ENCODE measurements around the gene PACSIN2. TPM values are rescaled to one million over a fixed set of nuclear protein-coding genes. Genes with fewer than 3 reads are reported as not detected.

Gene PACSIN2
- total and polyA plus RNA-seq, 10 of the 15 experiments (the other 5 are each of a cell fraction or from before 2014, with no cell fraction given), result 0.93 to 78.7 (median 46.8) TPM

DNA sequence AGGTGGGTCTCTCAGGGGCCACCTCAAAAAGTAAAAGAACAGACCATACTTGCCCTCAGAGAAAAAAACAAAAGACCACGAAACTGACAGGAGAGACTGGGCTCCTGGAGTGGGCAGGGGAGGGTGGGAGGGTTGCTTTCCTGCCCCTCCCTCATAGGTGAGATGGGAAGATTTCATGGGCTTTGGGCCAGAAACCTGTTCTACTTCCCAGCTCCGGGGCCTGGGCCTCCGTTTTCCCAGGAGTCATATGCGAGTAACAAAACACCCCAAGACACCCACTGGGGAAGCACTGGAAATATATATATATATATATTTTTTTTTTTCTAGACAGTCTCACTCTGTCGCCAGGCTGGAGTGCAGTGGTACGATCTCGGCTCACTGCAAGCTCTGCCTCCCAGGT, 42.7 kb upstream of the PACSIN2 start (continued):
- TF ChIP-seq, protein P1, sequence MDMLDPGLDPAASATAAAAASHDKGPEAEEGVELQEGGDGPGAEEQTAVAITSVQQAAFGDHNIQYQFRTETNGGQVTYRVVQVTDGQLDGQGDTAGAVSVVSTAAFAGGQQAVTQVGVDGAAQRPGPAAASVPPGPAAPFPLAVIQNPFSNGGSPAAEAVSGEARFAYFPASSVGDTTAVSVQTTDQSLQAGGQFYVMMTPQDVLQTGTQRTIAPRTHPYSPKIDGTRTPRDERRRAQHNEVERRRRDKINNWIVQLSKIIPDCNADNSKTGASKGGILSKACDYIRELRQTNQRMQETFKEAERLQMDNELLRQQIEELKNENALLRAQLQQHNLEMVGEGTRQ (IDR thresholded peaks at IDR 0.05; ENCODE audit: borderline replicate concordance, low read depth, low read length), result no peak
- TF ChIP-seq, protein P2, sequence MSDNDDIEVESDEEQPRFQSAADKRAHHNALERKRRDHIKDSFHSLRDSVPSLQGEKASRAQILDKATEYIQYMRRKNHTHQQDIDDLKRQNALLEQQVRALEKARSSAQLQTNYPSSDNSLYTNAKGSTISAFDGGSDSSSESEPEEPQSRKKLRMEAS (IDR thresholded peaks at IDR 0.05; ENCODE audit: low read depth, low read length), result no peak
- TF ChIP-seq ZNF24 (IDR thresholded peaks at IDR 0.05), result no peak
- TF ChIP-seq DPF2 (IDR thresholded peaks at IDR 0.05), result no peak
- TF ChIP-seq NR2C2 (IDR thresholded peaks at IDR 0.05; ENCODE audit: borderline replicate concordance, control insufficient read depth, insufficient read length, low read depth), result no peak

DNA sequence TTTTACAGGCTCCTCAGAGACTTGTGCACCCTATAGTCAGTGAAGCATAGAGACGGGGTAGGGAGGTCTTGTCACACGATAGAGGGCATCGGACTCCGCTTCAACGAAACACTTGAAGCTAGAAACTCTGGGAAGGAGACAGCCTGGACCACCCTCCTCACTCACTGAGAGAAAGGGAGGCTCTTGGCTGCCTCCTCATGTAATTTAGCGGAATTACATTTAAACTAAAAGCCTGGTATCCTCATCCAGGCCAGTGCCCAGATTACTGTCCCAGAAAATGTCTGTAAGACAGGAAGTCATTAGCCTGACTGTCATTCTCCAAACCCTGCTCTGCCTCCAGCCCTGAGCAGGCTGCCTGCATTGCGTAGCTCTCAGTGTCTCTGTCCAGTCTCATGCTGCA, 38.2 kb upstream of the PACSIN2 start:
- BruUV-seq (replicated peaks), result no TSS peak
- intact Hi-C loops (cut with micrococcal nuclease; ENCODE audit: unreplicated experiment) (no loop called here), in situ Hi-C loops (cut with MboI) (no loop called here)
- FAIRE-seq, result no peak
- Histone ChIP-seq H3K9me3 (replicated peaks; ENCODE audit: control insufficient read depth, insufficient read depth, low read length) (no peaks in the 10 kb centered on the region), H3K4me3 (no peak overlapping the region), H3K4me1 (ENCODE audit: control insufficient read depth, insufficient read depth, low read length) (no peaks in the 10 kb centered on the region), H3K27ac (ENCODE audit: control insufficient read depth, insufficient read depth) (no peak overlapping the region), H3K79me2 (ENCODE audit: control insufficient read depth, insufficient read depth, low read length) (no peaks in the 10 kb centered on the region), H3K36me3 (ENCODE audit: control insufficient read depth in 2 of 2, insufficient read depth in 2 of 2, low read length in 1 of 2) (no peaks in the 10 kb centered on the region), H3K9ac (ENCODE audit: control insufficient read depth, insufficient read depth, low read length) (no peak overlapping the region), H4K20me1 (ENCODE audit: control insufficient read depth, insufficient read depth) (no peaks in the 10 kb centered on the region), H3K27me3 (replicated peaks in 1 of 2; ENCODE audit: control insufficient read depth in 2 of 2, insufficient read depth in 2 of 2, low read length in 1 of 2) (no peaks in the 10 kb centered on the region), H2AFZ (ENCODE audit: control insufficient read depth, low read depth, low read length) (no peak overlapping the region), H3K4me2 (ENCODE audit: control insufficient read depth, insufficient read depth) (no peak overlapping the region)
- ChIA-PET POLR2A (no interaction called here), CTCF (no interaction called here), RAD21 (ENCODE audit: unreplicated experiment) (interaction anchor here (0.6 kb wide), 2 partner anchors 171 to 194 kb away, joined by 3 read pairs; no protein-coding TSS in a partner anchor), SMC1A (ENCODE audit: uncharacterized antibody, unreplicated experiment) (interaction anchor here (1.3 kb wide), 1 partner anchor 9 kb away, joined by 4 read pairs; no protein-coding TSS in a partner anchor)
- DNase-seq (ENCODE audit: low read depth, low spot score), result no peak
- WGBS (ENCODE audit: insufficient coverage, insufficient replicate concordance, low lambda C conversion rate, missing lambda C conversion rate), result 88% methylated on average over 7 of the region's 7 CpGs
- TF ChIP-seq ZNF217 (IDR thresholded peaks at IDR 0.05), result no peak
- peak; percentile 20; the same call in 1 of the 2 replicates for TF ChIP-seq RAD21 (IDR thresholded peaks at IDR 0.05; ENCODE audit: insufficient read depth, low read depth, low read length)
- TF ChIP-seq, protein P3, sequence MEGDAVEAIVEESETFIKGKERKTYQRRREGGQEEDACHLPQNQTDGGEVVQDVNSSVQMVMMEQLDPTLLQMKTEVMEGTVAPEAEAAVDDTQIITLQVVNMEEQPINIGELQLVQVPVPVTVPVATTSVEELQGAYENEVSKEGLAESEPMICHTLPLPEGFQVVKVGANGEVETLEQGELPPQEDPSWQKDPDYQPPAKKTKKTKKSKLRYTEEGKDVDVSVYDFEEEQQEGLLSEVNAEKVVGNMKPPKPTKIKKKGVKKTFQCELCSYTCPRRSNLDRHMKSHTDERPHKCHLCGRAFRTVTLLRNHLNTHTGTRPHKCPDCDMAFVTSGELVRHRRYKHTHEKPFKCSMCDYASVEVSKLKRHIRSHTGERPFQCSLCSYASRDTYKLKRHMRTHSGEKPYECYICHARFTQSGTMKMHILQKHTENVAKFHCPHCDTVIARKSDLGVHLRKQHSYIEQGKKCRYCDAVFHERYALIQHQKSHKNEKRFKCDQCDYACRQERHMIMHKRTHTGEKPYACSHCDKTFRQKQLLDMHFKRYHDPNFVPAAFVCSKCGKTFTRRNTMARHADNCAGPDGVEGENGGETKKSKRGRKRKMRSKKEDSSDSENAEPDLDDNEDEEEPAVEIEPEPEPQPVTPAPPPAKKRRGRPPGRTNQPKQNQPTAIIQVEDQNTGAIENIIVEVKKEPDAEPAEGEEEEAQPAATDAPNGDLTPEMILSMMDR (IDR thresholded peaks at IDR 0.05 in 2 of 3, conservative IDR thresholded peaks at IDR 0.05 in 1 of 3; ENCODE audit: control insufficient read depth in 2 of 3, extremely low read depth in 1 of 3, insufficient read depth in 1 of 3, low read depth in 3 of 3, low read length in 3 of 3), result peak in 2 of 3 experiments; percentile 4 to 31; a peak in 1 of 6 replicates
- ATAC-seq, result no peak

All from GM12878 (cell line).